ENCODE results near the gene KRT37.
"Not testable (repeated sequence)": the region's sequence is repeated elsewhere in the genome, so short reads cannot be mapped to it uniquely, and the experiment has no call there.

The KRT37 gene

GRCh38 chr17:41434415-41434814 is 10.0 kb upstream of the KRT37 start:
- Histone ChIP-seq H2BK5ac (ENCODE audit: low read depth, low read length, poor library complexity) (no peak overlapping the region), H3K18ac (ENCODE audit: low read length) (no peak overlapping the region), H3K27me3 (ENCODE audit: insufficient read depth, low read length) (no peaks in the 10 kb centered on the region), H2BK12ac (ENCODE audit: low read length) (no peak overlapping the region), H3K79me2 (ENCODE audit: control insufficient read depth, insufficient read depth, low read length, poor library complexity) (no peaks in the 10 kb centered on the region), H3K14ac (ENCODE audit: low read length) (no peak overlapping the region), H3K79me1 (ENCODE audit: low read length) (no peaks in the 10 kb centered on the region), H2AK5ac (ENCODE audit: low read length) (no peak overlapping the region), H2AFZ (ENCODE audit: insufficient read depth, low read length, poor library complexity) (no peak overlapping the region), H3K23ac (ENCODE audit: low read length) (no peak overlapping the region), H4K91ac (ENCODE audit: low read depth, low read length) (no peak overlapping the region), H3K36me3 (ENCODE audit: control insufficient read depth in 1 of 2, insufficient read depth in 2 of 2, low read length in 2 of 2) (no peaks in the 10 kb centered on the region), H3K4ac (ENCODE audit: low read depth, low read length) (no peak overlapping the region), H4K12ac (ENCODE audit: low read depth, low read length) (no peak overlapping the region), H3K27ac (ENCODE audit: low read depth, low read length) (no peak overlapping the region), H2BK120ac (ENCODE audit: insufficient read depth, low read length, poor library complexity) (no peak overlapping the region), H3K9ac (ENCODE audit: low read length) (no peak overlapping the region), H3K4me2 (ENCODE audit: low read length) (no peak overlapping the region), H3K4me1 (ENCODE audit: control insufficient read depth in 1 of 2, insufficient read depth in 2 of 2, low read length in 2 of 2) (no peaks in the 10 kb centered on the region), H3K9me3 (ENCODE audit: insufficient read depth, low read depth, low read length) (no peaks in the 10 kb centered on the region), H4K8ac (ENCODE audit: low read depth, low read length) (no peak overlapping the region), H3K4me3 (ENCODE audit: low read depth, low read length) (no peak overlapping the region)
- no CpG with 5 or more reads among the region's 5 CpGs for WGBS (ENCODE audit: extremely low coverage, insufficient coverage, insufficient read length)
- no peak for DNase-seq

- H2BK12ac ChIP-seq (ENCODE audit: low read length): no peak overlapping the region
- no peaks in the 10 kb centered on the region for H3K9me3 ChIP-seq (ENCODE audit: insufficient read depth, low read depth, low read length)
- no peak overlapping the region for H2AK5ac ChIP-seq (ENCODE audit: low read length)
- no peak overlapping the region for H3K23ac ChIP-seq (ENCODE audit: low read length)
- H2BK5ac ChIP-seq (ENCODE audit: low read depth, low read length, poor library complexity): no peak overlapping the region
- no peaks in the 10 kb centered on the region for H3K36me3 ChIP-seq (ENCODE audit: control insufficient read depth in 1 of 2, insufficient read depth in 2 of 2, low read length in 2 of 2)
- no peak overlapping the region for H3K27ac ChIP-seq (ENCODE audit: low read depth, low read length)
- no peak overlapping the region for H3K4me2 ChIP-seq (ENCODE audit: low read length)
- no peak overlapping the region for H3K4me3 ChIP-seq (ENCODE audit: low read depth, low read length)
- no CpG with 5 or more reads among the region's 4 CpGs for WGBS (ENCODE audit: extremely low coverage, insufficient coverage, insufficient read length)
- H3K79me2 ChIP-seq (ENCODE audit: control insufficient read depth, insufficient read depth, low read length, poor library complexity): no peaks in the 10 kb centered on the region
- H4K8ac ChIP-seq (ENCODE audit: low read depth, low read length): no peak overlapping the region
- no peak for DNase-seq
- no peak overlapping the region for H3K14ac ChIP-seq (ENCODE audit: low read length)
- no peak overlapping the region for H3K4ac ChIP-seq (ENCODE audit: low read depth, low read length)
- H4K91ac ChIP-seq (ENCODE audit: low read depth, low read length): no peak overlapping the region
- H3K79me1 ChIP-seq (ENCODE audit: low read length): no peaks in the 10 kb centered on the region
- no peaks in the 10 kb centered on the region for H3K4me1 ChIP-seq (ENCODE audit: control insufficient read depth in 1 of 2, insufficient read depth in 2 of 2, low read length in 2 of 2)
- no peaks in the 10 kb centered on the region for H3K27me3 ChIP-seq (ENCODE audit: insufficient read depth, low read length)
- H3K18ac ChIP-seq (ENCODE audit: low read length): no peak overlapping the region
- no peak overlapping the region for H3K9ac ChIP-seq (ENCODE audit: low read length)
- no peak overlapping the region for H2BK120ac ChIP-seq (ENCODE audit: insufficient read depth, low read length, poor library complexity)
- no peak overlapping the region for H4K12ac ChIP-seq (ENCODE audit: low read depth, low read length)
- H2AFZ ChIP-seq (ENCODE audit: insufficient read depth, low read length, poor library complexity): no peak overlapping the region
These were observed 9.6 kb upstream of the KRT37 start for GRCh38 chr17:41434005-41434404.

- no peak overlapping the region for H2BK5ac ChIP-seq (ENCODE audit: low read depth, low read length, poor library complexity)
- no peak overlapping the region for H3K18ac ChIP-seq (ENCODE audit: low read length)
- no peak overlapping the region for H4K91ac ChIP-seq (ENCODE audit: low read depth, low read length)
- H4K12ac ChIP-seq (ENCODE audit: low read depth, low read length): no peak overlapping the region
- no peaks in the 10 kb centered on the region for H3K27me3 ChIP-seq (ENCODE audit: insufficient read depth, low read length)
- WGBS (ENCODE audit: extremely low coverage, insufficient coverage, insufficient read length): no CpG with 5 or more reads among the region's 4 CpGs
- no peaks in the 10 kb centered on the region for H3K36me3 ChIP-seq (ENCODE audit: control insufficient read depth in 1 of 2, insufficient read depth in 2 of 2, low read length in 2 of 2)
- H3K4ac ChIP-seq (ENCODE audit: low read depth, low read length): no peak overlapping the region
- H3K4me2 ChIP-seq (ENCODE audit: low read length): no peak overlapping the region
- H4K8ac ChIP-seq (ENCODE audit: low read depth, low read length): no peak overlapping the region
- H3K79me2 ChIP-seq (ENCODE audit: control insufficient read depth, insufficient read depth, low read length, poor library complexity): no peaks in the 10 kb centered on the region
- no peaks in the 10 kb centered on the region for H3K9me3 ChIP-seq (ENCODE audit: insufficient read depth, low read depth, low read length)
- H3K4me1 ChIP-seq (ENCODE audit: control insufficient read depth in 1 of 2, insufficient read depth in 2 of 2, low read length in 2 of 2): no peaks in the 10 kb centered on the region
- H3K9ac ChIP-seq (ENCODE audit: low read length): no peak overlapping the region
- H3K79me1 ChIP-seq (ENCODE audit: low read length): no peaks in the 10 kb centered on the region
- H3K27ac ChIP-seq (ENCODE audit: low read depth, low read length): no peak overlapping the region
- no peak overlapping the region for H3K23ac ChIP-seq (ENCODE audit: low read length)
- no peak overlapping the region for H2AFZ ChIP-seq (ENCODE audit: insufficient read depth, low read length, poor library complexity)
- H3K14ac ChIP-seq (ENCODE audit: low read length): no peak overlapping the region
- H2BK12ac ChIP-seq (ENCODE audit: low read length): no peak overlapping the region
- H2AK5ac ChIP-seq (ENCODE audit: low read length): no peak overlapping the region
- H3K4me3 ChIP-seq (ENCODE audit: low read depth, low read length): no peak overlapping the region
- DNase-seq: no peak
- H2BK120ac ChIP-seq (ENCODE audit: insufficient read depth, low read length, poor library complexity): no peak overlapping the region
These were observed 9.2 kb upstream of the KRT37 start for GRCh38 chr17:41433586-41433985.

GRCh38 chr17:41430376-41430775 is 6.0 kb upstream of the KRT37 start:
- H3K27me3 ChIP-seq (ENCODE audit: insufficient read depth, low read length); H2AK5ac ChIP-seq (ENCODE audit: low read length); H3K18ac ChIP-seq (ENCODE audit: low read length); DNase-seq; H2BK5ac ChIP-seq (ENCODE audit: low read depth, low read length, poor library complexity); H3K4me2 ChIP-seq (ENCODE audit: low read length); H4K8ac ChIP-seq (ENCODE audit: low read depth, low read length); H3K79me2 ChIP-seq (ENCODE audit: control insufficient read depth, insufficient read depth, low read length, poor library complexity); H3K23ac ChIP-seq (ENCODE audit: low read length); H3K14ac ChIP-seq (ENCODE audit: low read length); H3K9ac ChIP-seq (ENCODE audit: low read length); H2BK120ac ChIP-seq (ENCODE audit: insufficient read depth, low read length, poor library complexity); H3K36me3 ChIP-seq (ENCODE audit: control insufficient read depth in 1 of 2, insufficient read depth in 2 of 2, low read length in 2 of 2); H3K9me3 ChIP-seq (ENCODE audit: insufficient read depth, low read depth, low read length); H4K12ac ChIP-seq (ENCODE audit: low read depth, low read length); H3K4ac ChIP-seq (ENCODE audit: low read depth, low read length); H3K4me1 ChIP-seq (ENCODE audit: control insufficient read depth in 1 of 2, insufficient read depth in 2 of 2, low read length in 2 of 2); H2AFZ ChIP-seq (ENCODE audit: insufficient read depth, low read length, poor library complexity); H4K91ac ChIP-seq (ENCODE audit: low read depth, low read length); H3K4me3 ChIP-seq (ENCODE audit: low read depth, low read length); H3K27ac ChIP-seq (ENCODE audit: low read depth, low read length); H2BK12ac ChIP-seq (ENCODE audit: low read length); H3K79me1 ChIP-seq (ENCODE audit: low read length): not testable (repeated sequence)
- WGBS (ENCODE audit: extremely low coverage, insufficient coverage, insufficient read length): no CpG with 5 or more reads among the region's 9 CpGs

Measured in trophoblast cell (in vitro differentiated cells and primary cell).